GM12878 (cell line): ENCODE results near the gene MAGED4. TPM values are rescaled to one million over a fixed set of nuclear protein-coding genes. Genes with fewer than 3 reads are reported as not detected.

Experiments
- ATAC-seq: fragments of 200-7000 bp; cut with Tn5 transposase; 3 replicates; pipeline ENCODE4 v1.9.1; 2020; ENCODE audit warnings: mild to moderate bottlenecking, moderate library complexity
- BruUV-seq: library from RNA; stranded (reverse); fragments of 400-500 nt; replicated peaks from 2 replicates; lab custom pipeline; 2021; lab: Mats Ljungman, UMichigan
- CTCF ChIA-PET: fragments of 300-600 bp; sonication (Branson Sonifier 250); formaldehyde crosslinking; extraction: SDS; loops from one replicate; lab custom pipeline; 2021; ENCODE audit warnings: inconsistent platforms; lab: Yijun Ruan, JAX
- POLR2A ChIA-PET: fragments of 350-600 bp; formaldehyde crosslinking; extraction: SDS; loops from one replicate; lab custom pipeline; 2021; ENCODE audit warnings: inconsistent platforms; lab: Charles Lee
- RAD21 ChIA-PET: fragments of 300-600 bp; sonication (Branson Sonifier 250); formaldehyde crosslinking; loops from one replicate; lab custom pipeline; 2023; ENCODE audit warnings: antibody characterized with exemption; ENCODE audit not compliant: unreplicated experiment; lab: Charles Lee
- SMC1A ChIA-PET: fragments of 300-600 bp; sonication (Branson Sonifier 250); formaldehyde crosslinking; loops from one replicate; lab custom pipeline; 2023; ENCODE audit not compliant: unreplicated experiment, uncharacterized antibody; lab: Charles Lee
- DNase-seq: peaks from one replicate; pipeline ENCODE4 v3.0.0-alpha.2; 2011; ENCODE audit warnings: low read depth, low spot score
- FAIRE-seq: peaks from 3 replicates; lab custom pipeline; 2011; peaks lifted over from hg19 to GRCh38; lab: Jason Lieb, UNC
- H2AFZ ChIP-seq: 2 replicates; pipeline ENCODE4 v1.6.0; 2011; ENCODE audit warnings: low read depth, low read length, control low read depth; ENCODE audit not compliant: control insufficient read depth
- H3K27ac ChIP-seq: 2 replicates; pipeline ENCODE4 v1.5.1; 2011; ENCODE audit warnings: control low read depth; ENCODE audit not compliant: control insufficient read depth, insufficient read depth
- H3K27me3 ChIP-seq, 2 experiments: replicated peaks in 1 of 2; 2 replicates each; pipeline versions ENCODE4 v1.6.0 to v1.6.1; 2011; ENCODE audit warnings: low read length in 1 of 2; ENCODE audit not compliant: control insufficient read depth in 2 of 2, insufficient read depth in 2 of 2
- H3K36me3 ChIP-seq, 2 experiments: 2 replicates each; pipeline ENCODE4 v1.5.1; 2011; ENCODE audit warnings: low read length in 1 of 2; ENCODE audit not compliant: control insufficient read depth in 2 of 2, insufficient read depth in 2 of 2
- H3K4me1 ChIP-seq: 2 replicates; pipeline ENCODE4 v1.6.1; 2011; ENCODE audit warnings: mild to moderate bottlenecking, low read length, moderate library complexity, mixed read lengths; ENCODE audit not compliant: control insufficient read depth, insufficient read depth
- H3K4me2 ChIP-seq: 2 replicates; pipeline ENCODE4 v1.6.0; 2011; ENCODE audit warnings: control low read depth; ENCODE audit not compliant: control insufficient read depth, insufficient read depth
- H3K4me3 ChIP-seq: fragments of 200-600 bp; sonication (generic); 2 replicates; pipeline ENCODE4 v1.5.1; 2016
- H3K79me2 ChIP-seq: 2 replicates; pipeline ENCODE4 v1.6.0; 2011; ENCODE audit warnings: low read length; ENCODE audit not compliant: control insufficient read depth, insufficient read depth
- H3K9ac ChIP-seq: 2 replicates; pipeline ENCODE4 v1.8.0; 2011; ENCODE audit warnings: low read length, control low read depth, mixed read lengths; ENCODE audit not compliant: control insufficient read depth, insufficient read depth
- H3K9me3 ChIP-seq: replicated peaks from 3 replicates; pipeline ENCODE4 v1.5.1; 2011; ENCODE audit warnings: mild to moderate bottlenecking, low read length; ENCODE audit not compliant: control insufficient read depth, insufficient read depth
- H4K20me1 ChIP-seq: 2 replicates; pipeline ENCODE4 v1.6.0; 2011; ENCODE audit not compliant: control insufficient read depth, insufficient read depth
- HDAC2 ChIP-seq: fragments of 200-600 bp; sonication (generic); IDR thresholded peaks from 2 replicates; pipeline ENCODE4 v1.6.1; 2017
- MTA3 ChIP-seq: IDR thresholded peaks from 2 replicates; pipeline ENCODE4 v1.6.1; 2012; ENCODE audit warnings: low read length, inconsistent platforms, borderline replicate concordance
- PAX8 ChIP-seq: fragments of 450-650 bp; IDR thresholded peaks from 2 replicates; pipeline ENCODE4 v1.6.1; 2017; ENCODE audit warnings: mild to moderate bottlenecking, moderate library complexity
- POLR2A ChIP-seq: IDR thresholded peaks from 2 replicates; pipeline ENCODE4 v1.6.1; 2011; ENCODE audit warnings: low read depth, mild to moderate bottlenecking, low read length
- SMAD5 ChIP-seq: IDR thresholded peaks from 2 replicates; pipeline ENCODE4 v1.6.1; 2016; ENCODE audit warnings: antibody characterized with exemption, low read depth
- TCF3 ChIP-seq: IDR thresholded peaks from 2 replicates; pipeline ENCODE4 v1.6.1; 2012; ENCODE audit warnings: low read depth, mild to moderate bottlenecking, low read length, borderline replicate concordance; ENCODE audit not compliant: insufficient read depth
- WRNIP1 ChIP-seq: IDR thresholded peaks from 2 replicates; pipeline ENCODE4 v1.6.1; 2011; ENCODE audit warnings: low read depth, low read length, improper control_type of control experiment, borderline replicate concordance
- YY1 ChIP-seq: IDR thresholded peaks from 2 replicates; pipeline ENCODE4 v1.6.1; 2011; ENCODE audit warnings: low read depth, mild to moderate bottlenecking, low read length
- ZNF207 ChIP-seq: fragments of 450-650 bp; IDR thresholded peaks from 2 replicates; pipeline ENCODE4 v1.6.1; 2014; ENCODE audit warnings: antibody characterized with exemption, mild to moderate bottlenecking, borderline replicate concordance
- WGBS: methylation state at CpG from one replicate; pipeline ENCODE4 v1.1.6; 2016; ENCODE audit warnings: low lambda C conversion rate; ENCODE audit not compliant: insufficient replicate concordance, insufficient coverage; ENCODE audit errors: missing lambda C conversion rate; 5-methylcytosine and 5-hydroxymethylcytosine counted together
- in situ Hi-C: fragments of 300-500 bp; cut with MboI; formaldehyde crosslinking; loops from 9 replicates; pipeline ENCODE4 v1.14.3; 2018; ENCODE audit warnings: mixed read lengths
- intact Hi-C: fragments of 100-400 bp; cut with micrococcal nuclease; formaldehyde crosslinking; loops from one replicate; pipeline ENCODE4 v1.14.2; 2022; ENCODE audit not compliant: unreplicated experiment
- polyA plus RNA-seq, 11 experiments: library from polyadenylated mRNA; depleted of rRNA in 4 of 11; unstranded in 6 of 11; stranded (reverse) in 5 of 11; fragments of >200 nt; fragmentation: Nextera tagmentation in 4 of 11; fragmentation: Illumina TruSeq in 1 of 11; extraction: Ambion mirVana in 4 of 11; extraction: Trizol in 1 of 11; gene quantifications; 1 replicate in 1 of 11; 2 replicates in 10 of 11; pipeline versions ENCODE4 v1.2.1 to v1.2.3, GENCODE V29; 2011 to 2016; ENCODE audit warnings: inconsistent platforms in 2 of 11, missing spikeins in 2 of 11, low read depth in 1 of 11
- total RNA-seq, 4 experiments: library from RNA; depleted of rRNA in 3 of 4; stranded (reverse); fragments of >200 nt in 3 of 4; fragmentation: Illumina TruSeq in 1 of 4; extraction: Trizol in 1 of 4; gene quantifications; 2 replicates each; pipeline versions ENCODE4 v1.2.1 to v1.2.3, GENCODE V29; 2013 to 2021
- TF ChIP-seq, protein P1 (sequence below): IDR thresholded peaks from 2 replicates; pipeline ENCODE4 v1.6.1; 2011; ENCODE audit warnings: borderline replicate concordance, low read depth, mild to moderate bottlenecking, moderate library complexity, low read length; ENCODE audit not compliant: insufficient read depth, poor library complexity, severe bottlenecking
- TF ChIP-seq, protein P2 (sequence below): IDR thresholded peaks from 2 replicates; pipeline ENCODE4 v1.6.1; 2012; ENCODE audit warnings: low read depth, low read length, improper control_type of control experiment
- TF ChIP-seq, protein P3 (sequence below): fragments of 450-650 bp; formaldehyde crosslinking; IDR thresholded peaks from 2 replicates; pipeline ENCODE4 v1.5.0; 2022; ENCODE audit warnings: mild to moderate bottlenecking, missing genetic modification characterization
- TF ChIP-seq, protein P4 (sequence below): fragments of 450-650 bp; IDR thresholded peaks from 2 replicates; pipeline ENCODE4 v1.6.1; 2017; ENCODE audit warnings: mild to moderate bottlenecking, moderate library complexity

Gene MAGED4
- total and polyA plus RNA-seq, 10 of the 15 experiments (the other 5 are each of a cell fraction or from before 2014, with no cell fraction given) = not detected

DNA sequence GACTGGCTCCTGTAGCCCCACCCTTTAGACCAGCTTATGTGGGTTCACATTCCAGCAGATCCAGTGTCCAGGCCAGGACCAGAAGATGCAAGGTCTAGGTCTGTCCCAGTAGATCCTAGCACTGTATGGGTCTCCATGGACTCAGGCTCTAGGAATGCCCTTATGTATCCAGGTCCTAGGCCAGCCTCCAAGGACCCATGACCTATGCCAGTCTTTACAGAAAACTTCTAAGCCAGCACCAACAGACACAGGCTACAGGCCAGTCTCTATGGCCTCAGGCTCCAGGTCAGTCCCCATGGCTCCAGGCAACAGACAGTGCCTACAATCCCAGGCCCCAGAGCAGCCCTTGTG lies 45.2 kb upstream of the MAGED4 start (continued):
- TF ChIP-seq, protein P1, sequence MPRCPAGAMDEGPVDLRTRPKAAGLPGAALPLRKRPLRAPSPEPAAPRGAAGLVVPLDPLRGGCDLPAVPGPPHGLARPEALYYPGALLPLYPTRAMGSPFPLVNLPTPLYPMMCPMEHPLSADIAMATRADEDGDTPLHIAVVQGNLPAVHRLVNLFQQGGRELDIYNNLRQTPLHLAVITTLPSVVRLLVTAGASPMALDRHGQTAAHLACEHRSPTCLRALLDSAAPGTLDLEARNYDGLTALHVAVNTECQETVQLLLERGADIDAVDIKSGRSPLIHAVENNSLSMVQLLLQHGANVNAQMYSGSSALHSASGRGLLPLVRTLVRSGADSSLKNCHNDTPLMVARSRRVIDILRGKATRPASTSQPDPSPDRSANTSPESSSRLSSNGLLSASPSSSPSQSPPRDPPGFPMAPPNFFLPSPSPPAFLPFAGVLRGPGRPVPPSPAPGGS = no peak
- TF ChIP-seq, all 136 proteins: peak for 0

DNA sequence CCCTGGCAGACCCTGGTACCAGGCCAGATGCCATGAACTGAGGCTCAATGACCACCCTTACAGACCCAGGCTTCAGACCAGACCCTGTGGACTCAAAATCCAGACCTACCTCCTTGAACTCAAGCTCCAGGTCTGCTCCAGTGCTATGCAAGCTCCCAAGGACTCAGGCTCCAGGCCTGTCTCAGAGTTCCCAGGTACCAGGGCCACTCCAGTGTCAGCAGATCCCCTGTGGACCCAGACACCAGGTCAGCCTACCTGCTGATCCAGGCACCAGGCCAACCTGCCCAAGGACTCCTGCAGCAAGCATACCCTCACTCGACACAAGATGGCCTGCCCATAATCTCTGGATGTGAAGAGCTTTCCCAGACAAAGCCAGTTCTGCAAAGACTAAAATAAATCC lies 44.7 kb upstream of the MAGED4 start:
- Histone ChIP-seq H4K20me1 (no peaks in the 10 kb centered on the region), H3K27ac (no peak overlapping the region), H3K27me3 (no peaks in the 10 kb centered on the region), H3K9ac (no peak overlapping the region), H3K36me3 (no peaks in the 10 kb centered on the region), H3K4me2 (no peak overlapping the region), H3K4me3 (no peak overlapping the region), H2AFZ (no peak overlapping the region), H3K79me2 (no peaks in the 10 kb centered on the region), H3K9me3 (no peaks in the 10 kb centered on the region), H3K4me1 (no peaks in the 10 kb centered on the region)
- FAIRE-seq (no peak), DNase-seq (no peak), ATAC-seq (no peak)
- in situ Hi-C loops (no loop called here), intact Hi-C loops (no loop called here)
- TF ChIP-seq PAX8 (no peak), TCF3 (no peak), WRNIP1 (no peak), POLR2A (no peak), HDAC2 (no peak), MTA3 (no peak), SMAD5 (no peak), ZNF207 (no peak), YY1 (no peak)
- TF ChIP-seq, protein P2, sequence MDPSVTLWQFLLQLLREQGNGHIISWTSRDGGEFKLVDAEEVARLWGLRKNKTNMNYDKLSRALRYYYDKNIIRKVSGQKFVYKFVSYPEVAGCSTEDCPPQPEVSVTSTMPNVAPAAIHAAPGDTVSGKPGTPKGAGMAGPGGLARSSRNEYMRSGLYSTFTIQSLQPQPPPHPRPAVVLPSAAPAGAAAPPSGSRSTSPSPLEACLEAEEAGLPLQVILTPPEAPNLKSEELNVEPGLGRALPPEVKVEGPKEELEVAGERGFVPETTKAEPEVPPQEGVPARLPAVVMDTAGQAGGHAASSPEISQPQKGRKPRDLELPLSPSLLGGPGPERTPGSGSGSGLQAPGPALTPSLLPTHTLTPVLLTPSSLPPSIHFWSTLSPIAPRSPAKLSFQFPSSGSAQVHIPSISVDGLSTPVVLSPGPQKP = no peak
- TF ChIP-seq, protein P3, sequence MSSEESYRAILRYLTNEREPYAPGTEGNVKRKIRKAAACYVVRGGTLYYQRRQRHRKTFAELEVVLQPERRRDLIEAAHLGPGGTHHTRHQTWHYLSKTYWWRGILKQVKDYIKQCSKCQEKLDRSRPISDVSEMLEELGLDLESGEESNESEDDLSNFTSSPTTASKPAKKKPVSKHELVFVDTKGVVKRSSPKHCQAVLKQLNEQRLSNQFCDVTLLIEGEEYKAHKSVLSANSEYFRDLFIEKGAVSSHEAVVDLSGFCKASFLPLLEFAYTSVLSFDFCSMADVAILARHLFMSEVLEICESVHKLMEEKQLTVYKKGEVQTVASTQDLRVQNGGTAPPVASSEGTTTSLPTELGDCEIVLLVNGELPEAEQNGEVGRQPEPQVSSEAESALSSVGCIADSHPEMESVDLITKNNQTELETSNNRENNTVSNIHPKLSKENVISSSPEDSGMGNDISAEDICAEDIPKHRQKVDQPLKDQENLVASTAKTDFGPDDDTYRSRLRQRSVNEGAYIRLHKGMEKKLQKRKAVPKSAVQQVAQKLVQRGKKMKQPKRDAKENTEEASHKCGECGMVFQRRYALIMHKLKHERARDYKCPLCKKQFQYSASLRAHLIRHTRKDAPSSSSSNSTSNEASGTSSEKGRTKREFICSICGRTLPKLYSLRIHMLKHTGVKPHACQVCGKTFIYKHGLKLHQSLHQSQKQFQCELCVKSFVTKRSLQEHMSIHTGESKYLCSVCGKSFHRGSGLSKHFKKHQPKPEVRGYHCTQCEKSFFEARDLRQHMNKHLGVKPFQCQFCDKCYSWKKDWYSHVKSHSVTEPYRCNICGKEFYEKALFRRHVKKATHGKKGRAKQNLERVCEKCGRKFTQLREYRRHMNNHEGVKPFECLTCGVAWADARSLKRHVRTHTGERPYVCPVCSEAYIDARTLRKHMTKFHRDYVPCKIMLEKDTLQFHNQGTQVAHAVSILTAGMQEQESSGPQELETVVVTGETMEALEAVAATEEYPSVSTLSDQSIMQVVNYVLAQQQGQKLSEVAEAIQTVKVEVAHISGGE (CRISPR knock-in tag) = no peak
- TF ChIP-seq, protein P4, sequence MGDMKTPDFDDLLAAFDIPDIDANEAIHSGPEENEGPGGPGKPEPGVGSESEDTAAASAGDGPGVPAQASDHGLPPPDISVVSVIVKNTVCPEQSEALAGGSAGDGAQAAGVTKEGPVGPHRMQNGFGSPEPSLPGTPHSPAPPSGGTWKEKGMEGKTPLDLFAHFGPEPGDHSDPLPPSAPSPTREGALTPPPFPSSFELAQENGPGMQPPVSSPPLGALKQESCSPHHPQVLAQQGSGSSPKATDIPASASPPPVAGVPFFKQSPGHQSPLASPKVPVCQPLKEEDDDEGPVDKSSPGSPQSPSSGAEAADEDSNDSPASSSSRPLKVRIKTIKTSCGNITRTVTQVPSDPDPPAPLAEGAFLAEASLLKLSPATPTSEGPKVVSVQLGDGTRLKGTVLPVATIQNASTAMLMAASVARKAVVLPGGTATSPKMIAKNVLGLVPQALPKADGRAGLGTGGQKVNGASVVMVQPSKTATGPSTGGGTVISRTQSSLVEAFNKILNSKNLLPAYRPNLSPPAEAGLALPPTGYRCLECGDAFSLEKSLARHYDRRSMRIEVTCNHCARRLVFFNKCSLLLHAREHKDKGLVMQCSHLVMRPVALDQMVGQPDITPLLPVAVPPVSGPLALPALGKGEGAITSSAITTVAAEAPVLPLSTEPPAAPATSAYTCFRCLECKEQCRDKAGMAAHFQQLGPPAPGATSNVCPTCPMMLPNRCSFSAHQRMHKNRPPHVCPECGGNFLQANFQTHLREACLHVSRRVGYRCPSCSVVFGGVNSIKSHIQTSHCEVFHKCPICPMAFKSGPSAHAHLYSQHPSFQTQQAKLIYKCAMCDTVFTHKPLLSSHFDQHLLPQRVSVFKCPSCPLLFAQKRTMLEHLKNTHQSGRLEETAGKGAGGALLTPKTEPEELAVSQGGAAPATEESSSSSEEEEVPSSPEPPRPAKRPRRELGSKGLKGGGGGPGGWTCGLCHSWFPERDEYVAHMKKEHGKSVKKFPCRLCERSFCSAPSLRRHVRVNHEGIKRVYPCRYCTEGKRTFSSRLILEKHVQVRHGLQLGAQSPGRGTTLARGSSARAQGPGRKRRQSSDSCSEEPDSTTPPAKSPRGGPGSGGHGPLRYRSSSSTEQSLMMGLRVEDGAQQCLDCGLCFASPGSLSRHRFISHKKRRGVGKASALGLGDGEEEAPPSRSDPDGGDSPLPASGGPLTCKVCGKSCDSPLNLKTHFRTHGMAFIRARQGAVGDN = no peak
- SMC1A ChIA-PET = no interaction called here
- CTCF ChIA-PET = no interaction called here
- 13% methylated on average over 1 of the region's 1 CpG for WGBS
- RAD21 ChIA-PET = no interaction called here
- no TSS peak for BruUV-seq
- POLR2A ChIA-PET = no interaction called here
